GM12873 (cell line): ENCODE measurements around the gene CUX1.
A peak's percentile ranks its signal among the peaks of the same experiment; 100 is the strongest.

ENCODE experiments used
- TF ChIP-seq, protein P1 (sequence below): IDR thresholded peaks from 2 replicates; pipeline ENCODE4 v1.5.1; 2012; ENCODE audit warnings: low read depth, mild to moderate bottlenecking, moderate library complexity, low read length, control low read depth; ENCODE audit not compliant: insufficient read depth; ENCODE audit errors: missing control alignments

Gene CUX1

GRCh38 chr7:102326157-102326889 is 508.9 kb downstream of the CUX1 start:
- TF ChIP-seq, protein P1, sequence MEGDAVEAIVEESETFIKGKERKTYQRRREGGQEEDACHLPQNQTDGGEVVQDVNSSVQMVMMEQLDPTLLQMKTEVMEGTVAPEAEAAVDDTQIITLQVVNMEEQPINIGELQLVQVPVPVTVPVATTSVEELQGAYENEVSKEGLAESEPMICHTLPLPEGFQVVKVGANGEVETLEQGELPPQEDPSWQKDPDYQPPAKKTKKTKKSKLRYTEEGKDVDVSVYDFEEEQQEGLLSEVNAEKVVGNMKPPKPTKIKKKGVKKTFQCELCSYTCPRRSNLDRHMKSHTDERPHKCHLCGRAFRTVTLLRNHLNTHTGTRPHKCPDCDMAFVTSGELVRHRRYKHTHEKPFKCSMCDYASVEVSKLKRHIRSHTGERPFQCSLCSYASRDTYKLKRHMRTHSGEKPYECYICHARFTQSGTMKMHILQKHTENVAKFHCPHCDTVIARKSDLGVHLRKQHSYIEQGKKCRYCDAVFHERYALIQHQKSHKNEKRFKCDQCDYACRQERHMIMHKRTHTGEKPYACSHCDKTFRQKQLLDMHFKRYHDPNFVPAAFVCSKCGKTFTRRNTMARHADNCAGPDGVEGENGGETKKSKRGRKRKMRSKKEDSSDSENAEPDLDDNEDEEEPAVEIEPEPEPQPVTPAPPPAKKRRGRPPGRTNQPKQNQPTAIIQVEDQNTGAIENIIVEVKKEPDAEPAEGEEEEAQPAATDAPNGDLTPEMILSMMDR = peak; percentile 6
